Ramos (cell line): ENCODE data around the gene OLFML2B.

Experiments
- in situ Hi-C: fragments of 300-500 bp; cut with MboI; formaldehyde crosslinking; loops from one replicate; pipeline ENCODE4 v1.14.3; 2022; ENCODE audit warnings: low sequenced_read_pairs; ENCODE audit not compliant: unreplicated experiment

The OLFML2B gene

GRCh38 chr1:162009501-162010174 is 14.0 kb downstream of the OLFML2B start:
- in situ Hi-C loops: no loop called here

GRCh38 chr1:162008799-162009198 is 14.9 kb downstream of the OLFML2B start:
- in situ Hi-C loops: no loop called here

- in situ Hi-C loops: no loop called here
Observed at GRCh38 chr1:162007466-162007865, 16.2 kb downstream of the OLFML2B start.

GRCh38 chr1:162006081-162006480 is 17.6 kb downstream of the OLFML2B start:
- in situ Hi-C loops: no loop called here

GRCh38 chr1:162004441-162004950 is 19.2 kb downstream of the OLFML2B start:
- in situ Hi-C loops: no loop called here

DNA sequence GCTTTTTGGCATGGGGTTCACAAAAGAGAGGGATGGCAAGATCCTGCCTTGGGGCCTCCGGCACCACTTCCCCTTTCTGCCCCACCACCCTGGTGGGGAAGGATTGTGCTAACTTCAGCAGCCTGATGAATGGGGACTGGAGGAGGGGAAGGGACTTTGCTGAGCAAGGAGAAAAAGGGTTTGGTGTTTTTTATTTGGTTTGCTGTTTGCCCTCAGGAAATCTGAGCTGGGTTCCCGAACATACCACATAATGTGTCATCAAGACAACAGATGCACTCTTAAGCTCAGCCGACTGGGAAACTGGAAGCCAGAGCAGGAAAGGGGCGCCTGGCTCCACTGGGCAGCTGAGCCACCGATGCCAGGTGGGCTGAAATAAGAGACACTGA is 19.8 kb downstream of the OLFML2B start:
- in situ Hi-C loops: no loop called here

GRCh38 chr1:162003061-162003829 is 20.4 kb downstream of the OLFML2B start:
- in situ Hi-C loops: no loop called here

DNA sequence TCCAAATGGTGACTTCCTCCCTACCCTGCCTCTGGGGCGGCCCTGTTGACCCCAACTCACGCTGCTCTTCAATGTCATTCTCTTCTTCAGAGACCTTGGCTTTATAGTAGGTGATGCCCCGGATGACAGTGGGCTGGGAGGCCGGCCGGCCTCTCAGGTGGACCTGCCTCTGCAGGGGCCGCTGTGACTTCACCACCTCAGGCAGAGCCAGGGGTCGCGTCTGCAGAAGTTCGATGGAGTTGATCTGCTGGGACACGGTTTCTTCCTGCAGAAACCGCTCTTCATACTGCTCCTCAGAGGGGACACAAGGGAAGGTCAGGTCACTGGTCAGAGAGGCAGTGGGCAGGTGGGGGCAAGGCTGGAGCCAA is 23.6 kb downstream of the OLFML2B start:
- in situ Hi-C loops: no loop called here

DNA sequence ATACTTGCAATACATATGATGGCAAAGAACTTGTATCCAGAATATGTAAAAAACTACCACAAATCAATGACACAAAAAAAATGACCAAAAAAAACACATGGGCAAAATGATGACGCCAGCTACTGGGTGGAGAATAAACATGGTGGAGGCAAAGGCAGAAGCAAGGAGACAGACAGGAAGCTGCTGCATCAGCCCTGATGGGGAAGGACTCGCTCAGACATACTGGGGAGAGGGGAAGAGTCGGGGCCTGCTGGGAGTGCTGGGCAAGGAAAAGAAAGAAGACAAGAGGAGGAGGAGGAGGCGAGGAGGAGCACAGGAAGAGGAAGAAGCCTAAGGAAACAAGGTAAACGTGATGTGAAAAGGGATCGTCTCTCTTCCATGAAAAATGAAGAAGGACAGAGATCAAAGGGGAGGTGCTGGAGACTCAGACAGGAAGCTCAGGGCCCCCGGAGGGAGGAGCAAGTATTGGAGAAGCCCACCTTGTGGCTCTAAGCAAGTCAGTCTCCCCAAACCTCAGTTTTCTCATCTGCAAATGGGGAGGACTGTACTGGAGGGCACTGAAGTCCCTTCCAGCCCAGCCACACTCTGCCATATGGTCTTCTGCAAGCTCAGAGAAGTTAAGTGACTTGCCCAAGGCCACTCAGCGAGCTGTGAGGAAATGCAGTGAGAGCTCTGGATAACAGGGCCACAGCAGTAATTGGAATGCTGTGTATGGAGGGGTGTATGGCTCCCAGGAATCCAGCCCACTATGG is 24.2 kb downstream of the OLFML2B start:
- in situ Hi-C loops: no loop called here

DNA sequence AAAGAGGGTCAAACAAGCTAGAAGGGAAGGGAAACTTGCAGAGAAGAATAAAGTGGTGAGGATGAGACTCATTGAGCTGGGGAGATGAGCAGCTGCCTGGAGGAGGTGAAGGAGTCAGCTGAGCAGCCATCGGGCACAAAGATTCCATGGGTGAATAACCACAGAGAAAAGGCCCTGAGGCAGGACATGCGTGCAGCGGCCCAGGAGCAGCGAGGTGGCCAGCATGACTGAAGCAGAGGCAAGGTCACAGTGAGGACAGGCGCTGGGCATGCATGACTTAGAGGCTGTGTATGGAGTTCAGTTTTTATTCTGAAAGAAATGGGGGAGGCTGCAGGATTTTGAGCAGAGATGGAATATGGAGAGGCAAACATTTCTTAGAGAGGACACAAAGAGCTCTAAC is 24.9 kb downstream of the OLFML2B start:
- in situ Hi-C loops: no loop called here

- in situ Hi-C loops: no loop called here
Observed at GRCh38 chr1:161997152-161997551, 26.5 kb downstream of the OLFML2B start.

- in situ Hi-C loops: no loop called here
Observed at GRCh38 chr1:161994175-161994668, 29.4 kb downstream of the OLFML2B start.

- in situ Hi-C loops: no loop called here
Observed at GRCh38 chr1:161993576-161993975, 30.1 kb downstream of the OLFML2B start.

GRCh38 chr1:161989786-161990185 is 33.9 kb downstream of the OLFML2B start:
- in situ Hi-C loops: no loop called here

DNA sequence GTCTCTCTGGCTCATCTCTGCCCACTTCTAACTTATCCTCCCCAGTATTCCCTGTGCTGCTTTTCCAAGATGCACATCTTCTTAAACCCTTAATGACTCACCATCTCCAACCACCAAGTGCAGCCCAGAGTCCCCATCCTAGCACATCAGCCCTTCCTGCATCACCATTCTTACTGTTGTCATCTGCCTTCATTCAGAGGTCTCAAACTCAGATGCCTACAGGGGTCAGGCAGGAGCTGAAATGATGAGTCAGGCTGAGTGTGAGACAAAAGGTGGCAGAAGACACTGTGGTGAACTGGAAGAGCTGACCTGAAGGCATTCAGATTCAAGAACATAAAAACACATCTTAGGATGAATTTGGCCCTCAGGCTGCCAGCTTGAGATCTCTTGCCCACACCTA is 34.6 kb downstream of the OLFML2B start:
- in situ Hi-C loops: no loop called here

GRCh38 chr1:161988413-161988812 is 35.3 kb downstream of the OLFML2B start:
- in situ Hi-C loops: no loop called here

- in situ Hi-C loops: no loop called here
Observed at GRCh38 chr1:161987872-161988271, 35.8 kb downstream of the OLFML2B start.

DNA sequence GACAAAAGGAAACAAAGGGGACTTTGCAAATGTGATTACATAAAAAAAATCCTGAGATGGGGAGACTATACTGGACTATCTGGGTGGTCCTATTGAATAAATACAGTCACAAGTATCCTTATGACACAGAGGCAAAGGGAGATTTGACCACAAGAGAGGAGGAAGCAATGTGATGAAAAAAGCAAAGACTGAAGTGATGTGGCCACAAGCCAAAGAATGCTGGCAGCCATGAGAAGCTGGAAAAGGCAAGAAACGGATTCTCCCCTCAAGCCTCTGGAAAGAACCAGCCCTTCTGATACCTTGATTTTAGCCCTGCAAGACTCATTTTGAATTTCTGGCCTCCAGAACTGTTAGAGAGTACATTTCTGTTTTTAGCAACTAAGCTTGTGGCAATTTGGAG is 36.4 kb downstream of the OLFML2B start:
- in situ Hi-C loops: no loop called here

GRCh38 chr1:161986328-161986727 is 37.3 kb downstream of the OLFML2B start:
- in situ Hi-C loops: no loop called here

DNA sequence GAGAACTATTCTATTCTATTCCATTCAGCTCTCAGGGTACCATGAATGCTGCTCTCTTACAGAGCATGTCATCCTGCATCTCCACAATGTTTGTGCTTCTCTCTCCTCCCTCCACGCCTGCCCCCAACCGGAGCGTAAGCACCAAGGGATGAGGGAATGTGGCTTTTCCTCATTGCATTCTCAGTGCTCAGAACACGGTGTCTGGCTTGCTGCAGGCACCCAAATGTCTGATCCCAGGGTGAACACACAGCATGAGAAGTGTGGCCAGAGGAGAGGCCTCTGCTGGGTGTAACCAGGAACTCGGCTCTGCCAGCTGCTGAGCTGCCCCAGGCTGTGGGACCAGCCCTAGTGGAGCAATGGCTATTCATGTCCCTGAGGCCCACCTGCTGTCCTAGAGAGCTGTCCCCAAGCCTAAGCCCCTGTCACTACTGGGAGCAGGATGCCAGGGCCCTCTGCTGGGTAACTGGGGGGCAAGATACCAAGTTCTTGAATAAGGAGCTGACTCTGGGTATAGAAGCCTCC is 38.3 kb downstream of the OLFML2B start:
- in situ Hi-C loops: no loop called here

- in situ Hi-C loops: no loop called here
Observed at GRCh38 chr1:161983725-161984124, 39.9 kb downstream of the OLFML2B start.
